GM18511 (cell line): ENCODE results near the gene TSPAN16.

Experiments used
- ATAC-seq: cut with Tn5 transposase; IDR thresholded peaks from one replicate; pipeline ENCODE4 v1.9.1; 2021; ENCODE audit warnings: mild to moderate bottlenecking, moderate library complexity; ENCODE audit not compliant: unreplicated experiment

Gene TSPAN16

DNA sequence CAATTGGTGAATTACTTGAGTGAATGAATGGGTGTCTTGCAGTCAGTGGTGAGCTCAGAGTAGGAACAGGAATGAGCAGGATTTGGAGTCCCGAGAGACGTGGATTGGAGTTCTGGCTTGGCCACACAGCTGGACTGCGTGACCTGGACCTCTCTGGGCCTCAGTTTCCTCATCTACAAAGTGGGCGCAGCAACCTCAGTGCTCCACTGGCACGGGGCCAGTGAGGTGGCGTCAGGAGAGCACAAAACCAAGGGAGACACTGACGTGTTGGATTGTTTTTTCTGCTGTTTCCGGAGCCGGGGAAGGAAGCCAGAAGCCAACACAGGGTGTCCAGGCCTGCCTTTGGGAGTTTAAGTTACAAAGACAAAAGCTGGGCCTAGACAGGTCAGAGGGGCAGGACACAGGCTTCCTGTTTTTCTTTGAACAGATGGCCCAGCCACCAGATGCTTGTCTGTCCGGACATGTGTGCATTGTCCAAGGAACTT, 27.1 kb upstream of the TSPAN16 start:
- no peak for ATAC-seq

DNA sequence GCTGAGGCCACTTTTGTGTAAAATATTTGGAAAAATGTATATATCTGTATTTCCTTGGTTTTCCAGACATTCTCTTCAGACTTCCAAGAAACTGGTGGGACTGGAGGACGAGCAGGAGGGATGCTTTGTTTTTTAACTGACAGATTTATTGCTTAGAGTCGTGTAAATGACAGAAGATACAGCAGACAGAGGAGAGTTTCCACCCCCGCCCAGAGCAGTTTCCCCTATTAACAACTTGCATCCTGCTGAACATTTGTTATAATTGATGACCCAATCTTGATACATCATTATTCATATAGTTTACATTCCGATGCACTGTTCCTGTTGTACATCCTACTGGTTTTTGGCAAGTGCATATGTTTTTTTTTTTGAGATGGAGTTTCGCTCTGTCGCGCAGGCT, 26.6 kb upstream of the TSPAN16 start:
- ATAC-seq = no peak

DNA sequence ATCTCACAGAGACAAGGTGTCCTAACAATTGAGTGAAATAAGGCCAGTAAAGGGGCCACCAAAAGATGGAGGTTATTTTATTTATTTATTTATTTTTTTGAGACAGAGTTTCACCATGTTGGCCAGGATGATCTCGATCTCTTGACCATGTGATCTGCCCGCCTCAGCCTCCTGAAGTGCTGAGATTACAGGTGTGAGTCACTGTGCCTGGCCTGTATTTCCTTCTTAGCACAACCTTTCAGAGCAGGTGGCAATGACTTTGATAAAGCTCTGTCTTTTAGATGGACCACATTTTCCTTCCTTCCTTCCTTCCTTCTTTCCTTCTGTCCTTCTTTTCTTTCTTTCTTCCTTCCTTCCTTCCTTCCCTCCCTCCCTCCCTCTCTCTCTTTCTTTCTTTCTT, 22.7 kb upstream of the TSPAN16 start:
- ATAC-seq = no peak

DNA sequence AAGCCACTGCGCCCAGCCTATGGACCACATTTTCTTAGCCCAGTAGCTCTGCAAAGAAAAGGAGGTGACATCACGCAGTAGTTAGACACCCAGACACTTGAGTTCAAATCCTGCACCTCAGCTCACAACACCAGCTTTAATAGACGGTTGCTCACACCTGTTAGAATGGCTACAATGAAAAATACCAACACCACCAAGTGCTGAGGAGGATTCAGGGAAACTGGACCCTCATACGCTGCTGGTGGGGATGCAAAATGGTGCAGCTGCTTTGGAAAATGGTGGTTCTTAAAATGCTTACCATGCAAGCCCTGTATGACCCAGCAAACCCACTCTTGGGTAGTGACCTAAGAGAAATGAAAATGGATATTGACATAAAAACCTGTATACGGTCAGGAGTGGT, 22.0 kb upstream of the TSPAN16 start:
- no peak for ATAC-seq

DNA sequence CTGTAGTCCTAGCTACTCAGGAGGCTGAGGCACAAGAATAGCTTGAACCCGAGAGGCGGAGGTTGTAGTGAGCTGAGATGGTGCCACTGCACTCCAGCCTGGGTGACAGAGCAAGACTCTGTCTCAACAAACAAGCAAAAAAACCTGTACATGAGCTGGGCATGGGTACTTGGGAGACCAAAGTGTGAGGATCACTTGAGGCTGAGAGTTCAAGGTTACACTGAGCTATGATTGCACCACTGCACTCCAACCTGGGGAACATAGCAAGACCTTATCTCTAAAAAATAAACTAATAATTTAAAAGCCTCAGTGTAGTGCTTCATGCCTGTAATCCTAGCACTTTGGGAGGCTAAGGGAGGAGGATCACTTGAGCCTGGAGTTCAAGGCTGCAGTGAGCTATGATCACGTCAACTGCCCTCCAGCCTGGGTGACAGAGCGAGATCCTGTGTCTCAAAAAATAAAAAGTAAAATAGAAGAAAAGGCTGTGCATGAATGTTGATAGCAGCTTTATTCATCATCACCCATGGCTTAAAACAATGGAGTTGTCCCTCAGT, 21.4 kb upstream of the TSPAN16 start:
- no peak for ATAC-seq

DNA sequence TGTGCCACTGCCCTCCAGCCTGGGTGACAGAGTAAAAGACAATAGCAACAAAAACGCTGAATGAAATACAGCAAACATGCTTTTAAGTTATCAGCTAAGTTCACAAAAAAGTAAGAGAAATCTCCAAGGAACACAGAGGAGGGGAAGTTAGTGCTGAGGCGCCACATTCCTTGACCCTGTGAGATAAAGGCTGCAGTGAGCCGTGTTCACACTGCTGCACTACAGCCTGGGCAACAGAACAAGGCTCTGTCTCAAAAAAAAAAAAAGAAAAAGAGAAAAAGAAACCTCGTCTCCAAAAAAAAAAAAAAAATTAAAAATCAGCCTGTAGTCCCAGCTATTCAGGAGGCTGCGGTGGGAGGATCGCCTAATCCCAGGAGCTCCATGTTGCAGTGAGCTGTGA, 17.3 kb upstream of the TSPAN16 start:
- ATAC-seq = no peak

DNA sequence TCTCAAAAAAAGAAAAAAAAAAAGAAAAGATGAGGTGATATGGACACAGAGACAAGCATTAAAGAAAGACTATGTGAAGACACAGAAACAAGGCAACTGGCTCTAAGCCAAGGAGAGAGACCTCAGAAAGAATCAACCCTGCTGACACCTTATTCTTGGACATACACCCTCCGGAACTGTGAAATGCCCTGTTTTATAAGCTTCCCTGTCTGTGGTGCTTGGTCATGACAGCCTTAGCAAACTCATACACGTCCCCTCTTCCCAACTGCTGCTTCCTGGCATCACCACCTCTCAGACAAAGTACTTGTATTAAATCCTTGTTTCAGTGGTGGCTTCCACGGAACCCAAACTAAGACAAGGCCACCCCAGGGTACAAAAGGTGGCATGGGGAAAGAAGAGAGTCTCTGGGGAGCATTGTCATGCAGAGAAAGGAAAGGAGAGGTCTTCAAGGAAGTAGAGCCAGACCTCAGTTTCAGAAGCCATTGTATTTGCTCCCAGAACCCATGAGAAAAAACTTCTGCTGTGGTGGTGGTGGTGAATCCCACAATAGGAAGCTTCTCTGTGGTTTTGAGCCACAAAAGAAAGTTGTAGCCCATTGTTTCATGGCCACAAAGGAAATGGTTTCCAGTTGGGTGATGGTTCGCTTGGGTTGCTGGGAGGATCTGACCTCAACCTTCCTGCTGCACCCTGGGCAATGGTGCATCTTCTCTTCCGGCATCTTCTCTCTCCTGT, 16.3 kb upstream of the TSPAN16 start:
- no peak for ATAC-seq

DNA sequence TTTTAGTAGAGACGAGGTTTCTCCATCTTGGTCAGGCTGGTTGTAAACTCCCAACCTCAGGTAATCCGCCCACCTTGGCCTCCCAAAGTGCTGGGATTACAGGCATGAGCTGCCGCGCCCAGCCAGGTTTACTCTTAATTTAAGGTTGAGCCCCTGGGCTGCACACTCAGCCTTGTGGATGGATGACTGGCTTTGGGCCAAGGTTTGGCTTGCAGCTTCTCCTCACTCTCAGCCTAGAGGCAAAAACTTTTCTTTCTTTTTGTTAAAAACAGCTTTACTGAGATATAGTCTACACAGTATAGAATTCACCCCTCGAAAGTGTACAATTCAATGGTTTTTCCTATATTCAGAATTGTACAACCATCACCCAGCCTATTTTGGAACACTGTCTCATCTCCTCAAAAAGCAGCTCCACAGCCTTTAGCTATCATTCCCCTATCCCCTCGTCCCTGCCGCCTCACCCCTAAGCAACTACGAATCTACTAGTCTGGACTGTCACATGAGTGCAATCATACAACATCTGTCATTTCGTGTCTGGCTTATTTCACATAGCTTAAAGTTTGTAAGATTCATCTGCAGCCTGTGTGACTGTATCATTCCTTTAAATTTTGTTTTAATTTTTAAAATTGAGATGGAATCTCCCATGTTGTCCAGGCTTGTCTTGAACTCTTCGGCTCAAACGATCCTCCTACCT, 14.5 kb upstream of the TSPAN16 start:
- ATAC-seq = no peak

DNA sequence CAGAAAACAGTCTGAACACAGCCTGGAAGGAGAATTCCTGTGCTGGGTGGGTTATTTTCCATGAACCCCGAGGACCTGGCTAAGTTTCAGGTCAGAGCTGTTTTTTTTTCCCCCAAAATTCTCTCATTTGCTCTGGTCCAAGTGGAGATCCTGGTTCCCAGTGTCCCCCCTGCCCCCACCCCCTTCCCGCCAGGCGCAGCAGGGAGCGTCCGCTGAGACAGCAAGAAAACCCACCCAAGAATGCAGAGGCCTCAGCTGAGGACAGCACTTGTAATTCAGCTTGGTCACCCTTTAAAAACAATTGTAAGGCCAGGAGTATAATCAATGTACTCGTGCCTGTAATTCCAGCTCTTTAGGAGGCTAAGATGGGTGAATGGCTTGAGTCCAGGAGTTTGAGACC, 11.4 kb upstream of the TSPAN16 start:
- no peak for ATAC-seq

DNA sequence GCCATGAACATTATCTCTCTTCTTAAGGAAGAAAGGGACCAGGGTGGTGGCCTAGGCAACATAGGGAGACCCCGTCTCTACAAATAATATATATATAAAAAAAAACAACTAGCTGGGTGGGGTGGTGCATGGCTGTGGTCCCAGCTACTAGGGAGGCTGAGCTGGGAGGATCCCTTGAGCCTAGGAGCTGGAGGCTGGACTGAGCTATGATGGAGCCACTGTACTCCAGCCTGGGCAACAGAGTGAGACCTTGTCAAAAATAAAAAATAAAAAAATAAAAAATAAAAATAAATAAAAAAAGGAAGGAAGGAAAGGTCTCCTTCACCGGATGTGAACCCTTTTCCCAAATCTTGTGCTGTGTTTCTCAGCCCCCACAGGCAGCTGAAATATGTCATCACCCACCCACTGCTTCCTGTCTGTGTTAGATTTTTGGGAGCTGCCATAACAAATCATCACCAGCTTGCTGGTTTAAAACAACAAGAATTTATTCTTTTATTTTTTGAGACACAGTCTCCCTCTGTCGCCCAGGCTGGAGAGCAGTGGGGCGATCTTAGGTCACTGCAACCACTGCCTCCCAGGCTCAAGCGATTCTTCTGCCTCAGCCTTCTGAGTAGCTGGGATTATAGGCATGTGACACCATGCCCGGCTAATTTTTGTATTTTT, 9.5 kb upstream of the TSPAN16 start:
- no peak for ATAC-seq

DNA sequence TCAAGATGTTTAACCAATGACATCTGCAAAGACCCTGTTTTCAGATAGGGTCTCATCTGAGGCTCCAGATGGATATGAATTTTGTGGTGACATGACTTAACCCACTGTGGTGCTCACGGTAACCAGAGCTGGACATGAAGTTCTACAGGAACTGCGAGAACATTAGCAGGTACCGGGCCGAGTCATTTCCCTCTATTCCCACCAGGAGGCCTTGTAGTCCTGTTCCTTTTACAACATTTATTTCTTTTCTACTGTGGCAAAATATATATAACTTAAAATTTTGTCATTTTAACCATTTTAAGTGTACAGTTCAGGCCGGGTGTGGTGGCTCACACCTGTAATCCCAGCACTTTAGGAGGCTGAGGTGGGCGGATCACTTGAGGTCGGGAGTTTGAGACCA, 7.6 kb upstream of the TSPAN16 start:
- no peak for ATAC-seq

DNA sequence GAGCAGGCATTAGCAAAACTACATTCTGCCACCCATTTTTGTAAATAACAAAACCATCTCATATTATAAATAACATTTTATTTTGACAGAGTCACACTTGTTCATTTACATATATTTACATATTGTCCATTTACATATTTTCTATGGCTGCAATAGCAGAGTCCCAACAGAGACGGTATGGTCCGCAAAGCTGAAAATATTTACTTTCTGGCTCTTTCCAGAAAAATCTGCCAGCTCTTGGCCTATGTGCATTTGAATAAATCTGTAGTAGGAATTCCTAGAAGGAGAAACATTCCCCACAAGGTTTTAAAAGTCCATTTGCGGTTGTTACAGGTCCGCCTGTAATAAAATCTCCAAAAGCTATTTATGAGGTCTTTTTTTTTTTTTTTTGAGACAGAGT, 5.7 kb upstream of the TSPAN16 start:
- no peak for ATAC-seq

DNA sequence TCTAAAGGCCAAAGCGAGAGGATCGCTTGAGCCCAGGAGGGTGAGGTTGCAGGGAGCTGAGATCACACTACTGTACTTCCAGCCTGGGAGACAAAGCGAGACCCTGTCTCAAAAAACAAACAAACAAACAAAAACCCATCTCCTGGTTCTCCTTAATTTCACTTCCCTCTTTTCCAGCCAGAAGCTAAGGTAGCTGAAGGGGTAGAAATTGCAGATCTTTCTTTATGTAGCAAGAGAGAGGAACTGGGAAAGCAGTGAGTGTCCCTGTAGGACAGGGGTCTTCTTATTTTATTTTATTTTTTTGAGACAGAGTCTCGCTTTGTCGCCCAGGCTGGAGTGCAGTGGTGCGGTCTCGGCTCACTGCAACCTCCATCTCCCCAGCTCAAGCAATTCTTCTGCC, 4.5 kb upstream of the TSPAN16 start:
- ATAC-seq = no peak

DNA sequence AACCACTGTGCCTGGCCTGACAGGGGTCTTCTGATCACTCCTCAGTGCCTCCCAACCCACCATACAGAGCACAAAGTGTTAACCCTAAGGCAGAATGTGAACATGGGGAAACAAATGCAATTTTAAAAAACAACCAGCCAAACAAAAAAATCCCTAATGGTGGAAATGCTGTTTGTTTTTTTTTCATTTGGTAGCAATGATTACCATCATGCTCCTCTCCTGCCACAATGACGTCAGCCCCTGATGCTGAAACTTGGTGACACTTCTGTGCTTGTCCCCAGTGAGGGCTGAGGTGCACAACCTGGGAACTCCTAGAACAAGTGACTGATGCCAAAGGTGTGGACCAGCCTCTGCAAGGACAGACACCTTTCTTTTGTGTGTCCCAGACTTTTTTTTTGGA, 4.0 kb upstream of the TSPAN16 start:
- ATAC-seq = no peak

DNA sequence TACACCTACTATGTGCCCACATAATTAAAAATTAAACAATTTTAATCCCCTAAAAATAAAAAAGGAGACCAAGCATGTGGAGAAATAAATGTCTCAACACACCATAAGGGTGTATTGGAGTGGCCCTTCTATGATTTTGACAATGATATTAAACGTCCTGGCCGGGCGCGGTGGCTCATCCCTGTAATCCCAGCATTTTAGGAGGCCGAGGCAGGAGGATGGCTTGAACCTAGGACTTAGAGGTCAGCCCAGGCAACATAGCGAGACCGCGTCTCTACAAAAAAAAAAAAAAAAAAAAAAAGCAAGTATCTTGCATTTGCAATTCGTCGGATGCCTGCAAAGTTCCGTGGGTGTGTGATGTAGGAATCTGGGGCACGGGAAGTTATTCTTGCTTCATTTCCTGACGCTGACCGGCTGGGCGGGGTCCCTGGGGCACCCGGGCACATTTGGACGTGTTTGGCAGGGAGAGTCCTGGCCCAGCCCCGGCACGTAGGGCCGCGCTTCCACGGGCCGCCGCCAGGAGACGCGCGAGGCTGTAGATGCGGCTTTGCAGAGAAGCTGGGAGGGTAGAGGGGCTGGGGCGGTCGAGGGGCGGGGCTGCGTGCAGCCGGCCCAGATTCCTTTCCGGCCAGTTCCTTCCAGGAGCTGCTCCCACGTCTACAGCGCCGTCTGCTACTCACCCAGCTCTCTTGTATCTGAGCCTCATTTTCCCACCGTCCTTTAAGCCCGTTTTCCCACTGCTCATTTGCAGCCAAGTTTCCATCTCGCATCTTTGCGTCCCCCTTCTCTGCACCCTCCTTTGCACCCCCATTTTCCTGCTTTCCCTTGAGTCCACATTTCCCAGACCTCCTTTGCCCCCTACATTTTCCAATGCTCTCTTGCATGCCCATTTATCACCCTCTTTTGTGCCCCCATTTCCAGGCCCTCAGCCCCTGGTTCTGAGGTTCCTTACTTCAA, 2.2 kb upstream of the TSPAN16 start:
- peak; percentile 64 for ATAC-seq

DNA sequence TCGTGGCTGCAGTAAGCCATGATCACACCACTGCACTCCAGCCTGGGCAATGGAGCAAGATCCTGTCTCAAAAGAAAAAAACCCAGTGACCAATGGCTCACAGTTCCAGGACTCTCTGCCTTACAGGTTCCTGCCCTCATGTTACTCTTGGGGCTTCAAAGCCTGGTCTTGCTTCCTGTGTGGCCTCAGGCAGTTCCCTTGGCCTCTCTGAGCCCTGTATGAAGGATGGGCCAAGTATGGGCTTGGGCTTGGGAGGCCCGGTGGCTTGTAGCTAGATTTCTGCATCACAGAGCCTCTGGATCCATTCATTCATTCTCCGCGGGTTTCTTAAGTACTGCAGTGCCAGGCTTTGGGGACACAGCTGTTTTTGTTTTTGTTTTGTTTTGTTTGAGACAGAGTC, 780 bp upstream of the TSPAN16 start:
- no peak for ATAC-seq

DNA sequence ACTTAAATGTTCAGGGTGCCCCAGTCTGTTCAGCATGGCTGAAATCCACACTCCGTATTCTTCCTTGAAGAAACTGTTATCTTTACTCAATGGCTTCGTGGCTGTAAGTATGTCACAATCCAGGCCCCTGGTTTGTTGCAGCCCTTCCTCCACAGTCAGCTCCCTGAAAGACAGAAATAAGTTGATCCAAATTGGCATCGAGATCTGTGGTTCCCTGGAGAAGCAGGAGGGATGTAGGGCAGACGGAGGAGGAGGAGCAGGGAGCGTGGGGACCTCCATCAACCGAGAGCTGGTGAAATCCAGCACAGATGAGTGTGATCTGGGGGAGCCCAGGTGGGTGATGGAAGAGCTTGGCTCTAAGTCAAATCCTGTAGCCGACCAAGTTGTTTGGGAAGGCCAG, 304 bp downstream of the TSPAN16 start:
- no peak for ATAC-seq

DNA sequence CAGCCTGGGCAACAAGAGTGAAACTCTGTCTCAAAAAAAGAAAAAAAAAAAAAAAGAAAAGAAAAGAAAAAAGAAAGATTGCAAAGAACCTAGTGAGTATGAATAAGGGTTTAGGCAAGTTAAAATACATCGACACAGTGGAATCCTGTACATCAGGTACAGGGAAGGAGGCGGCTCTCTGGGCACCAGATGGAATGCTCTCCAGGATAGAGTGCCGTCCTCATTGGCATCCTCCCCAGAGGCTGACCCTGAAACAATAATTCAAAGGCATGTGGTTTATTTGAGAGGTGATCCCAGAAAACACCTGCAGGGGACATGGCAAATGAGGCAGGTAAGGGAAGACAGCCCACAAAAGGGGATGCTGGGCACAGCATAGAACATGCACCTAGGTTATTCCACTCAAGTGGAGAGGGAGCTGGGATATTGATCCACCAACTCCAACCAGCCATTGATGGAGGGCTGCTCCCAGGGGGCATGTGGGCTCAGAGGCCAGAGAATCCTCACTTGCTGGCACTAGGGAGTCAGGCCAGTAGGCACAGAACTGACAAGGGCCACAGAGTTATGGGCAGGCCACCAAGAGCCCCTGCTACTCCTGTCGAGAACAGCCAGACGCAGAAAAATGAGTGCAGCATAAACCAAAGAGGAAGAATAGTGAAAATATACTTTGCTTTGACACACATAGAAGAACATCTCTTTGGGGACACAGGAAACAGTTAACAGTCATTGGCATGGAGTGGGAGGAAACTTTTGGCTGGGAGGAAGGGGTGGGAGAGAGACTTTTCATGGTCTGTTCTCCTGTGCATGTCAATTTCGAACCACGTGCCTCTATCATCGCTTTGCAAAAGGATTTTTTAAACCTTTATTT, 4.2 kb downstream of the TSPAN16 start:
- ATAC-seq = no peak

DNA sequence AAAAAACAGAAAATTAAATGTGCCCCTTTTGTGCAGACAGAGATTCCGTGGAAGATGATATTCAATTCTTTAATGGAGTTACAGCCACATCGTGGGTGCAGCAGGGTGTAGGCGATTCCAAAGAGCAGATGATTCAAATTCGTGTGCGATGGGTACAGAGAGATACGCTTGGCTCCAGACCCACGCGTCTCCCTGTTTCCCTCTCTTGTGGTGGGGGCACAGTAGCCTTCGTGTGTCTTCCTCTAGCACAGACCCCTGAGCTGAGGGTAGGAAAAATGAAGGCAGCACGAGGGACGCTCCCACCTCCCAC, 4.8 kb downstream of the TSPAN16 start:
- no peak for ATAC-seq

DNA sequence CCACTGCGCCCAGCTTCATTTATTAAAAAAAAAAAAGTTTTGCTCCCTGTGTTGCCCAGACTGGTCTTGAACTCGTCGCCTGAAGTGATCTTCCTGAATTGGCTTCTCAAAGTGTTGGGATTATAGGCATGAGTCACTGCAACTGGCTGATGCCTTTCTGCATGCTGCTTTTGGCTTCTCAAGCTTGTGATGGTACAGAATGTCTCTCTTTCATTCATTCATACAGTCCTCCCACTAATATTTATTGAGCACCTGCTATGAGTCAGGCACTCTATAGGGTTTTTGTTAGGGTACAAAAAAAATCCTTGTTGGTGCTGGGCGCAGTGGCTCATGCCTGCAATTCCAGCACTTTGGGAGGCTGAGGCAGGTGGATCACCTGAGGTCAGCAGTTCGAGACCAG, 9.0 kb downstream of the TSPAN16 start:
- ATAC-seq = no peak
